ENCODE results near the gene MACF1.

DNA sequence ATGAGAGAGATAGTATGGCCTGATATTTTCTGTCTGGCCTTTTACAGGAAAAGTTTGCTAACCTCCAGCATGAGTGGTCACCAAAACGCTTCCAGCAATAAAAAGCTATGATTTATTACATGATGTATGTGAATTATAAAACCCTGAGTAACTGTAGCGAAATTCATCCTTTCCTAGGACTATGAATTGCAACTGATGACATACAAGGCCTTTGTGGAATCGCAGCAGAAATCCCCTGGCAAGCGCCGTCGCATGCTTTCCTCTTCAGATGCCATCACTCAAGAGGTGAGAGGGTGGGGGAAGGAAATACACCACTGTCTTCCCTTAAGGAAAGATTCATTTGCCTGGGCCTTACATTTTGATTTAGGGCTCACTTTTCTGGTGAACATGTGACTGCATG lies 117.9 kb downstream of the MACF1 start:
- no peak for TF ChIP-seq EZH2 (IDR thresholded peaks at IDR 0.05; ENCODE audit: insufficient read depth, low read length)
- TF ChIP-seq, protein P1, sequence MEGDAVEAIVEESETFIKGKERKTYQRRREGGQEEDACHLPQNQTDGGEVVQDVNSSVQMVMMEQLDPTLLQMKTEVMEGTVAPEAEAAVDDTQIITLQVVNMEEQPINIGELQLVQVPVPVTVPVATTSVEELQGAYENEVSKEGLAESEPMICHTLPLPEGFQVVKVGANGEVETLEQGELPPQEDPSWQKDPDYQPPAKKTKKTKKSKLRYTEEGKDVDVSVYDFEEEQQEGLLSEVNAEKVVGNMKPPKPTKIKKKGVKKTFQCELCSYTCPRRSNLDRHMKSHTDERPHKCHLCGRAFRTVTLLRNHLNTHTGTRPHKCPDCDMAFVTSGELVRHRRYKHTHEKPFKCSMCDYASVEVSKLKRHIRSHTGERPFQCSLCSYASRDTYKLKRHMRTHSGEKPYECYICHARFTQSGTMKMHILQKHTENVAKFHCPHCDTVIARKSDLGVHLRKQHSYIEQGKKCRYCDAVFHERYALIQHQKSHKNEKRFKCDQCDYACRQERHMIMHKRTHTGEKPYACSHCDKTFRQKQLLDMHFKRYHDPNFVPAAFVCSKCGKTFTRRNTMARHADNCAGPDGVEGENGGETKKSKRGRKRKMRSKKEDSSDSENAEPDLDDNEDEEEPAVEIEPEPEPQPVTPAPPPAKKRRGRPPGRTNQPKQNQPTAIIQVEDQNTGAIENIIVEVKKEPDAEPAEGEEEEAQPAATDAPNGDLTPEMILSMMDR (IDR thresholded peaks at IDR 0.05; ENCODE audit: insufficient read depth, low read depth, low read length): no peak
